Transverse colon (tissue), 3 donors: ENCODE data around the gene SH2D2A.

Experiments
- POLR2A ChIP-seq: fragments of 450-650 bp; IDR thresholded peaks from one replicate; pipeline ENCODE4 v1.6.1; 2016; ENCODE audit warnings: antibody characterized with exemption, mild to moderate bottlenecking, moderate library complexity
- TF ChIP-seq, protein P1 (sequence below), 5 experiments: fragments of 200-600 bp in 3 of 5; fragments of 450-650 bp in 2 of 5; sonication (generic) in 3 of 5; IDR thresholded peaks; 1 replicate in 2 of 5; 2 replicates in 3 of 5; pipeline ENCODE4 v1.5.1; 2016 to 2017; ENCODE audit warnings: antibody characterized with exemption in 5 of 5, inconsistent platforms in 3 of 5, mild to moderate bottlenecking in 2 of 5, moderate library complexity in 1 of 5

DNA sequence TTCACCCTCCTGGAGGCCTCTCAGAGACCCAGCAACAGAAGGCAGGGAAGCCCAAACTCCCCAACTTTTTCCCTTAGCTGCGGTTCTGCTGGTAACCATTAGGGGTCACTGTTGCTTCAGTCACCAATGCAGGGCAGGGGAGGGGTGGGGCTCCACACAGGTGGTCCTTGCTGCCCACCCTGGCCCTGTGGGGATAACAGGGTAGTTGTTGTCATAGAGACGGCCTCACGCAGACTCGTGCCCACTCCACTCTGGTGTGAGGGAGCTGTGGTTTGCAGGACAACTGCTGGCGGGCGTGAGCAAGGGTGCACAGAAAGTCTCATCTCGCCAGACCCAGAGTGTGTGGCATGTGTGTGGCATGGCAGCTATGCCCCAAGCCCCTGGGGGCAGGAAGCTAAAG is 22.3 kb upstream of the SH2D2A start:
- TF ChIP-seq POLR2A = no peak
- TF ChIP-seq, protein P1, sequence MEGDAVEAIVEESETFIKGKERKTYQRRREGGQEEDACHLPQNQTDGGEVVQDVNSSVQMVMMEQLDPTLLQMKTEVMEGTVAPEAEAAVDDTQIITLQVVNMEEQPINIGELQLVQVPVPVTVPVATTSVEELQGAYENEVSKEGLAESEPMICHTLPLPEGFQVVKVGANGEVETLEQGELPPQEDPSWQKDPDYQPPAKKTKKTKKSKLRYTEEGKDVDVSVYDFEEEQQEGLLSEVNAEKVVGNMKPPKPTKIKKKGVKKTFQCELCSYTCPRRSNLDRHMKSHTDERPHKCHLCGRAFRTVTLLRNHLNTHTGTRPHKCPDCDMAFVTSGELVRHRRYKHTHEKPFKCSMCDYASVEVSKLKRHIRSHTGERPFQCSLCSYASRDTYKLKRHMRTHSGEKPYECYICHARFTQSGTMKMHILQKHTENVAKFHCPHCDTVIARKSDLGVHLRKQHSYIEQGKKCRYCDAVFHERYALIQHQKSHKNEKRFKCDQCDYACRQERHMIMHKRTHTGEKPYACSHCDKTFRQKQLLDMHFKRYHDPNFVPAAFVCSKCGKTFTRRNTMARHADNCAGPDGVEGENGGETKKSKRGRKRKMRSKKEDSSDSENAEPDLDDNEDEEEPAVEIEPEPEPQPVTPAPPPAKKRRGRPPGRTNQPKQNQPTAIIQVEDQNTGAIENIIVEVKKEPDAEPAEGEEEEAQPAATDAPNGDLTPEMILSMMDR (IDR thresholded peaks at IDR 0.05) = peak; percentile 59 to 86 (median 80)
